Gastrocnemius medialis (tissue), 4 donors: ENCODE results near the gene ISM1. TPM values are rescaled to one million over a fixed set of nuclear protein-coding genes. Genes with fewer than 3 reads are reported as not detected.

Experiments used
- ATAC-seq, 2 donors: fragments of 150-250 bp; one replicate each; pipeline ENCODE4 v1.9.1; 2016
- DNase-seq, 2 donors: peaks; one replicate each; pipeline ENCODE4 v3.0.0-alpha.2; 2019
- H3K27ac ChIP-seq, 4 donors: fragments of 200-600 bp; sonication (generic); 1 replicate in 1 of 4; 2 replicates in 3 of 4; pipeline ENCODE4 v1.5.1; 2016 to 2018; ENCODE audit warnings: mild to moderate bottlenecking in 2 of 4, moderate library complexity in 1 of 4
- H3K27me3 ChIP-seq, 3 donors: fragments of 200-600 bp; sonication (generic) in 2 of 3; 1 replicate in 1 of 3; 2 replicates in 2 of 3; pipeline versions ENCODE4 v1.5.1 to v1.6.0; 2016 to 2019; ENCODE audit warnings: mild to moderate bottlenecking in 1 of 3, moderate library complexity in 1 of 3
- H3K36me3 ChIP-seq, 2 donors: fragments of 200-600 bp; sonication (generic) in 1 of 2; one replicate each; pipeline ENCODE4 v1.5.1; 2017 to 2018
- H3K4me1 ChIP-seq, 2 donors: fragments of 200-600 bp; sonication (generic) in 1 of 2; one replicate each; pipeline ENCODE4 v1.5.1; 2016 to 2017; ENCODE audit warnings: mild to moderate bottlenecking in 2 of 2
- H3K4me3 ChIP-seq, 4 donors: fragments of 200-600 bp; sonication (generic) in 3 of 4; 1 replicate in 1 of 4; 2 replicates in 3 of 4; pipeline ENCODE4 v1.5.1; 2016 to 2019; ENCODE audit warnings: mild to moderate bottlenecking in 2 of 4
- H3K9me3 ChIP-seq, 3 donors: fragments of 200-600 bp; sonication (generic) in 2 of 3; 1 replicate in 1 of 3; 2 replicates in 2 of 3; pipeline ENCODE4 v1.5.1; 2016 to 2019
- POLR2A ChIP-seq, 2 donors: fragments of 450-650 bp; IDR thresholded peaks; one replicate each; pipeline ENCODE4 v1.6.1; 2017; ENCODE audit warnings: antibody characterized with exemption in 2 of 2, mild to moderate bottlenecking in 2 of 2, moderate library complexity in 2 of 2
- in situ Hi-C, 4 donors: fragments of 200-750 bp; cut with MboI; loops; one replicate each; pipeline versions ENCODE4 v1.15.0 to v1.8.0; 2017; ENCODE audit warnings: low sequenced_read_pairs in 4 of 4
- intact Hi-C: fragments of 100-400 bp; cut with DNase I; formaldehyde crosslinking; loops from one replicate; pipeline ENCODE4 v1.15.1; 2023; ENCODE audit warnings: low total_unique reads
- total RNA-seq, 4 donors: library from RNA; depleted of rRNA; stranded (reverse); fragments of >200 nt; gene quantifications; one replicate each; pipeline versions ENCODE4 v1.1.0 to v1.2.3, GENCODE V29; 2016
- TF ChIP-seq, protein P1 (sequence below), 5 experiments: fragments of 450-650 bp in 3 of 5; fragments of 200-600 bp in 2 of 5; sonication (generic) in 2 of 5; IDR thresholded peaks in 4 of 5; conservative IDR thresholded peaks in 1 of 5; 1 replicate in 4 of 5; 2 replicates in 1 of 5; pipeline ENCODE4 v1.5.1; 2016 to 2019; ENCODE audit warnings: antibody characterized with exemption in 5 of 5, mild to moderate bottlenecking in 3 of 5, moderate library complexity in 3 of 5

ISM1 gene
- total RNA-seq, 4 donors from 2014 or later, result 0.61 to 3.7 (median 0.78) TPM

DNA sequence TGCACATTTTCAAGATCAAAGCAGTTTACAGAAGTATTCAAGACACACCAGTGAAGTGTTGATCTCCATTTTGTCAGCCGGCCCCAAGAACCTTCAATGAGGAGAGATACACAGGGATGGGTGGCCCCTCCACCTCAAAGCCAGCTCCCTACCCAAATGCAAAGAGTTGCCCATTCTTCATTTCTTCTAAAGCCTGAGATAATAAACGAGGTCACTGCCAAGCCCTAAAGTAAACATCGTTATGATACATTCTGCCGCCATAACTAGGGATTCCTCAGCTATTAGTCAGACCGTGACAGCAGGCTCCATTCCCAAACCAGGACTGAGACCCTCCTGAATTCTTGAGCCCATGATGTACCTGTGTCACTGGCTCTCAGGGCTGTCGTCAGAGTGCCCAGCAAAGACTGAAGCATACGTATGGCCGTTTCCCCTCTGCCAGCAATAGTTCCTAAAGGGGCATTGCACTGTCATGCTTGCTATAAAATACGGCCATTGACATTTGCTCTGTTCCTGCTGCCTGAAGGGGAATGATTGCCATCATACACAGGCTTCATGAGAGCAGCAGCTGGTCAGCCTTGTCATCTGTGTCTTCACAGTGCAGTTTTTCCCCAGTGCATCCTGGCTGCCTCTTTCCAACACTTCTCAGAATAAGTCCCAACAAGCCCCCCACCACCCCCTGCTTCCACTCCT is 41.7 kb downstream of the ISM1 start:
- no peak for ATAC-seq
- intact Hi-C loops (loop anchor here (1.0 kb wide), 1 partner anchor 144 kb away; no protein-coding TSS in a partner anchor), in situ Hi-C loops (loop anchor here in 2 of 4 donors (10.0 to 25.0 kb wide), 2 partner anchors 148 to 274 kb away; no protein-coding TSS in a partner anchor)
- H3K9me3 ChIP-seq, result no peaks in the 10 kb centered on the region
- no peak overlapping the region for H3K27ac ChIP-seq
- H3K4me1 ChIP-seq, result no peaks in the 10 kb centered on the region
- no peak for DNase-seq
- no peak overlapping the region for H3K4me3 ChIP-seq
- H3K36me3 ChIP-seq, result no peaks in the 10 kb centered on the region
- H3K27me3 ChIP-seq, result no peaks in the 10 kb centered on the region
- TF ChIP-seq, protein P1, sequence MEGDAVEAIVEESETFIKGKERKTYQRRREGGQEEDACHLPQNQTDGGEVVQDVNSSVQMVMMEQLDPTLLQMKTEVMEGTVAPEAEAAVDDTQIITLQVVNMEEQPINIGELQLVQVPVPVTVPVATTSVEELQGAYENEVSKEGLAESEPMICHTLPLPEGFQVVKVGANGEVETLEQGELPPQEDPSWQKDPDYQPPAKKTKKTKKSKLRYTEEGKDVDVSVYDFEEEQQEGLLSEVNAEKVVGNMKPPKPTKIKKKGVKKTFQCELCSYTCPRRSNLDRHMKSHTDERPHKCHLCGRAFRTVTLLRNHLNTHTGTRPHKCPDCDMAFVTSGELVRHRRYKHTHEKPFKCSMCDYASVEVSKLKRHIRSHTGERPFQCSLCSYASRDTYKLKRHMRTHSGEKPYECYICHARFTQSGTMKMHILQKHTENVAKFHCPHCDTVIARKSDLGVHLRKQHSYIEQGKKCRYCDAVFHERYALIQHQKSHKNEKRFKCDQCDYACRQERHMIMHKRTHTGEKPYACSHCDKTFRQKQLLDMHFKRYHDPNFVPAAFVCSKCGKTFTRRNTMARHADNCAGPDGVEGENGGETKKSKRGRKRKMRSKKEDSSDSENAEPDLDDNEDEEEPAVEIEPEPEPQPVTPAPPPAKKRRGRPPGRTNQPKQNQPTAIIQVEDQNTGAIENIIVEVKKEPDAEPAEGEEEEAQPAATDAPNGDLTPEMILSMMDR (IDR thresholded peaks at IDR 0.05 in 4 of 5, conservative IDR thresholded peaks at IDR 0.05 in 1 of 5), result no peak
- no peak for TF ChIP-seq POLR2A (IDR thresholded peaks at IDR 0.05)

DNA sequence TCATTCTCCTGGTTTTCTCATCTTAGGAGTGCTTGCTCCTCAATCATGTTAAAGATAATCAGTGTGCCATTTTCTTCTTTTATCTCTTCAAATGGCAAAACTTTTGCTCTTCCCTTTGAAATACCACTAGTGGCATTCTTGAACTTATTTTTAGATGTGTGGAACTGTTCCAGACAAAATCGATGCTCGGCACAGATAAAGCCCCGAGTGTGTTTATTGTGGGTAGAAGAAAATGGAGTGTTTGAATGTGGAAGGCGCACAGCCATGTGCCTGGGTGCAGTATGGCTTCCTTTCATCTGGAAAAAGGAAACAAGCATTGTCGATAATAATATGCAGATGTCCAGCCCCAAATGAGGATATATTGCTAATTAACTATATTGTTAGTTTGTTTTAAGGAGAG is 42.4 kb downstream of the ISM1 start:
- Histone ChIP-seq H3K4me3 (no peak overlapping the region), H3K36me3 (no peaks in the 10 kb centered on the region), H3K27me3 (no peaks in the 10 kb centered on the region), H3K27ac (no peak overlapping the region), H3K9me3 (no peaks in the 10 kb centered on the region), H3K4me1 (no peaks in the 10 kb centered on the region)
- DNase-seq (no peak), ATAC-seq (no peak)
- in situ Hi-C loops, result loop anchor here in 2 of 4 donors (10.0 to 25.0 kb wide), 2 partner anchors 149 to 274 kb away; no protein-coding TSS in a partner anchor
- TF ChIP-seq, protein P1 (IDR thresholded peaks at IDR 0.05 in 4 of 5, conservative IDR thresholded peaks at IDR 0.05 in 1 of 5), result no peak
- no peak for TF ChIP-seq POLR2A (IDR thresholded peaks at IDR 0.05)
- intact Hi-C loops, result no loop called here

DNA sequence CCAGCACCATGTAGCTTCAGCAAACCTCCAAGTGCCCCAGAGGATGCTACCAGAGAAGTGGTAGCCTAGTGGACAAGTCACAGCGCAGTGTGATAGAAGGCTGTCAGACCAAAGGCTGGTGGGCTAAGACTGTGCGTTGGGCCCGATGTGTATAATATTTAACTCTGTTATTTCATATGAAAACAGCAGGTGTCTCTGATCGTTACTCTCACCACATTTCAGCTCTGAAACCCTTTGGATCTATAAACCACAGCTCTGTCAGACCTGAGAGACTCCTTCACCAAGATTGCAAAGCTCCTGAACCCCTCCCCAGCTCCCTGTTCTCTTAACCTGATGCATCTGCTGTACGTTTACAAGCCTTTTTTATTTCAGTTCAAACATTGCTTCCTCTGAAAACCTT is 43.8 kb downstream of the ISM1 start:
- no peak overlapping the region for H3K27ac ChIP-seq
- TF ChIP-seq, protein P1 (IDR thresholded peaks at IDR 0.05 in 4 of 5, conservative IDR thresholded peaks at IDR 0.05 in 1 of 5), result no peak
- TF ChIP-seq POLR2A (IDR thresholded peaks at IDR 0.05), result no peak
- intact Hi-C loops (no loop called here), in situ Hi-C loops (loop anchor here in 2 of 4 donors (10.0 to 25.0 kb wide), 2 partner anchors 150 to 272 kb away; no protein-coding TSS in a partner anchor)
- H3K4me1 ChIP-seq, result no peaks in the 10 kb centered on the region
- H3K4me3 ChIP-seq, result no peak overlapping the region
- DNase-seq, result no peak
- no peaks in the 10 kb centered on the region for H3K27me3 ChIP-seq
- no peak for ATAC-seq
- H3K9me3 ChIP-seq, result no peaks in the 10 kb centered on the region
- no peaks in the 10 kb centered on the region for H3K36me3 ChIP-seq

DNA sequence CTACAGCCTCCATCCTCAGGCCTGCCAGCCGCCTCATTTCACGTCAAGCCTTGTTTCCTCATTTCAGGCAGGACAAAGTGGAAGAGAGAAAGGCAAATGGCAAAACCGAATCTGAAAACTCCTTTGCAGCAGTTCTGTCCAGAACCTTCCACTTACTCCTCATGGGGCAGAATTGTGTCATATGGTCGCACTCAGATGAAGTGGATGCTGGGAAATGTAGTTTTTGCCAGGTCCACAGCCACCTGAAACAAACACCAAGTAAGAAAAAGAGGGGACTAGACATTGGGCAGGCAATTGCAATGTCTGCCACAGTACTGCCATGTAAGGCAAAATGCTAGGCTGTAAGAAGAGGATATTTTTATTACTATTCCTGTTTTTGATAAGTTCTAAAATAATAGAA is 44.9 kb downstream of the ISM1 start:
- Histone ChIP-seq H3K36me3 (no peaks in the 10 kb centered on the region), H3K9me3 (no peaks in the 10 kb centered on the region), H3K27ac (no peak overlapping the region), H3K27me3 (no peaks in the 10 kb centered on the region), H3K4me3 (no peak overlapping the region), H3K4me1 (no peaks in the 10 kb centered on the region)
- ATAC-seq, result no peak
- TF ChIP-seq, protein P1 (IDR thresholded peaks at IDR 0.05 in 4 of 5, conservative IDR thresholded peaks at IDR 0.05 in 1 of 5), result no peak
- TF ChIP-seq POLR2A (IDR thresholded peaks at IDR 0.05), result no peak
- in situ Hi-C loops (loop anchor here in 2 of 4 donors (10.0 to 25.0 kb wide), 2 partner anchors 151 to 271 kb away; no protein-coding TSS in a partner anchor), intact Hi-C loops (no loop called here)
- no peak for DNase-seq
